Measurements from ENCODE around the gene CT47B1. TPM values are rescaled to one million over a fixed set of nuclear protein-coding genes. Genes with fewer than 3 reads are reported as not detected.

Gene CT47B1
- total RNA-seq, 1 donor from 2014 or later = not detected

GRCh38 chrX:120825146-120825545, 50.5 kb downstream of the CT47B1 start:
- no peak for DNase-seq (ENCODE audit: low read depth, low spot score)
- Mint-ChIP-seq H3K27ac (ENCODE audit: unreplicated experiment) (no peak overlapping the region), H3K36me3 (ENCODE audit: low read depth) (peaks cover 2% of the 10 kb centered on the region), H3K27me3 (ENCODE audit: low read depth) (no peaks in the 10 kb centered on the region), H3K4me3 (no peak overlapping the region), H3K9me3 (peaks cover 21% of the 10 kb centered on the region), H3K4me1 (no peaks in the 10 kb centered on the region)
- no peak for TF ChIP-seq CTCF (conservative IDR thresholded peaks at IDR 0.05)

DNA sequence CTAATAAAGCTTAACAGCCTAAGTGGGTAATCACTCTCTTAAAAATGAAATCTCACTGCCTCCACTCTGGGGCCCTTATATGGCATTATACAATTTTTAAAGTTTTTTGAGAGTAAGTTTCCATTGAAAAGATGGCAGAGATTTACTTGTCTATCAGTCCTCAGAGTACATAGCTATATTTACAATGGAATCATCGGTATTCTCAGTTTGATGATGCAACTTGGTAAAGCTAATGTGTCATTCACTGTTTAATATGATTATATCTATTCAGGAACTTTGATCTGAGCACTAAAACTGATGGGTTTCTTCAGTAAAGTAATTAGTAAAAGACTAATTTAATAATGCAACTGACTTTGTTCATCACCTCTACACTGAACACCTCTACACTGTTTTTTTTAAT, 51.6 kb downstream of the CT47B1 start:
- peaks cover 15% of the 10 kb centered on the region for H3K9me3 Mint-ChIP-seq
- no peaks in the 10 kb centered on the region for H3K27me3 Mint-ChIP-seq (ENCODE audit: low read depth)
- H3K27ac Mint-ChIP-seq (ENCODE audit: unreplicated experiment) = no peak overlapping the region
- peaks cover 2% of the 10 kb centered on the region for H3K36me3 Mint-ChIP-seq (ENCODE audit: low read depth)
- H3K4me3 Mint-ChIP-seq = no peak overlapping the region
- no peaks in the 10 kb centered on the region for H3K4me1 Mint-ChIP-seq
- DNase-seq (ENCODE audit: low read depth, low spot score) = no peak
- no peak for TF ChIP-seq CTCF (conservative IDR thresholded peaks at IDR 0.05)

GRCh38 chrX:120823556-120823955, 52.1 kb downstream of the CT47B1 start:
- no peaks in the 10 kb centered on the region for H3K27me3 Mint-ChIP-seq (ENCODE audit: low read depth)
- H3K9me3 Mint-ChIP-seq = peaks cover 15% of the 10 kb centered on the region
- TF ChIP-seq CTCF (conservative IDR thresholded peaks at IDR 0.05) = no peak

More at GRCh38 chrX:120823556-120823955, 52.1 kb downstream of the CT47B1 start:
- DNase-seq (ENCODE audit: low read depth, low spot score) = no peak
- peaks cover 2% of the 10 kb centered on the region for H3K36me3 Mint-ChIP-seq (ENCODE audit: low read depth)
- H3K4me3 Mint-ChIP-seq = no peak overlapping the region
- H3K27ac Mint-ChIP-seq (ENCODE audit: unreplicated experiment) = no peak overlapping the region
- no peaks in the 10 kb centered on the region for H3K4me1 Mint-ChIP-seq

Other genes starting within 250 kb of the CT47B1 start
- 11.9 and 12.3 TPM in 2 replicates for gene C1GALT1C1, start 245.8 kb downstream of the CT47B1 start, total RNA-seq
- not detected in 2 replicates for gene CT47A11, start 61.3 kb upstream of the CT47B1 start, total RNA-seq
- not detected in 2 replicates for gene CT47A10, start 66.2 kb upstream of the CT47B1 start, total RNA-seq
- not detected in 2 replicates for gene CT47A9, start 71.0 kb upstream of the CT47B1 start, total RNA-seq
- not detected in 2 replicates for gene CT47A8, start 75.9 kb upstream of the CT47B1 start, total RNA-seq
- not detected in 2 replicates for gene CT47A7, start 80.7 kb upstream of the CT47B1 start, total RNA-seq
- not detected in 2 replicates for gene CT47A6, start 85.6 kb upstream of the CT47B1 start, total RNA-seq
- gene CT47A5, start 90.5 kb upstream of the CT47B1 start, total RNA-seq = not detected in 2 replicates
- gene CT47A4, start 95.3 kb upstream of the CT47B1 start, total RNA-seq = not detected in 2 replicates
- gene CT47A3, start 100.2 kb upstream of the CT47B1 start, total RNA-seq = not detected in 2 replicates
- not detected in 2 replicates for gene CT47A2, start 105.1 kb upstream of the CT47B1 start, total RNA-seq
- not detected in 2 replicates for gene CT47A1, start 109.9 kb upstream of the CT47B1 start, total RNA-seq
- gene GLUD2, start 171.7 kb upstream of the CT47B1 start, total RNA-seq = 5.9 and 6.5 TPM in 2 replicates

Data from neural crest cell (in vitro differentiated cells).